DMS153 treated with DMSO at 0.1 percent for 48 hours (cell line): Measurements from ENCODE around the gene APOL2.
"Not testable (repeated sequence)": the region's sequence is repeated elsewhere in the genome, so short reads cannot be mapped to it uniquely, and the experiment has no call there.

Experiments used
- DNase-seq: peaks from one replicate; lab custom pipeline; 2025; ENCODE audit not compliant: unreplicated experiment; lab: John Stamatoyannopoulos, UW

The APOL2 gene

GRCh38 chr22:36244522-36245391, 5.4 kb upstream of the APOL2 start:
- DNase-seq, result no peak

DNA sequence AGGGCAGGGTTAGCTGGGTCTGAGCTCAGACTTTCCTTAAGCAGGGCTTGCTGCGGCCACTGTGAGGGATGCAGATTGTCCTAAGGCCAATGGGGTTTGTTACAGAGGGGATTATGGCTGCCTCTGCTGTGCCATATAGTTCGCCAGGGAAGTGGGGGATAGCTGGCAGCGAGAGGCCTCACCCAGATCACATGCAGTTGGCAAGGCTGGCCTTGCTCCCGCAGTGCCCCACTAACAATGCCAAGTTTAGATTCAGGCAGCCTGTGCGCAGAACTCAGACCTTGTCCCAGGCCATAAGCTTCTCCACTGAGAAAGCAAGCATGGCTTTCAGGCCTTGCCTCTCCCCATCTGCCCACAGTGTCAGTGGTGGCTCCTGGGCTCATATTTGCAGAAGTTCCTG, 4.7 kb upstream of the APOL2 start:
- DNase-seq, result no peak

DNA sequence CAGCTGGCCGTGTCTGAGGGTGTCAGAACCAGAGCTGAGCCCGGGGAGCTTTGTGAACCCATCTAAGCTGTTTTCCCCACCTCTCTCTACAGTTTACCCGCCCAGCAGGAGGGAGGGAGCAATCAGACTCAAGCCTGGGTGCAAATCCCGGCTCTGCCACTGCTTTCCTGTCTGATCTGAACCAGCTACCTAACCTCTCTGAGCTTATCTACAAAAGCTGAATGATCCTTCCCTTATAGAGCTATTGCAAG, 252 bp downstream of the APOL2 start:
- DNase-seq, result no peak

DNA sequence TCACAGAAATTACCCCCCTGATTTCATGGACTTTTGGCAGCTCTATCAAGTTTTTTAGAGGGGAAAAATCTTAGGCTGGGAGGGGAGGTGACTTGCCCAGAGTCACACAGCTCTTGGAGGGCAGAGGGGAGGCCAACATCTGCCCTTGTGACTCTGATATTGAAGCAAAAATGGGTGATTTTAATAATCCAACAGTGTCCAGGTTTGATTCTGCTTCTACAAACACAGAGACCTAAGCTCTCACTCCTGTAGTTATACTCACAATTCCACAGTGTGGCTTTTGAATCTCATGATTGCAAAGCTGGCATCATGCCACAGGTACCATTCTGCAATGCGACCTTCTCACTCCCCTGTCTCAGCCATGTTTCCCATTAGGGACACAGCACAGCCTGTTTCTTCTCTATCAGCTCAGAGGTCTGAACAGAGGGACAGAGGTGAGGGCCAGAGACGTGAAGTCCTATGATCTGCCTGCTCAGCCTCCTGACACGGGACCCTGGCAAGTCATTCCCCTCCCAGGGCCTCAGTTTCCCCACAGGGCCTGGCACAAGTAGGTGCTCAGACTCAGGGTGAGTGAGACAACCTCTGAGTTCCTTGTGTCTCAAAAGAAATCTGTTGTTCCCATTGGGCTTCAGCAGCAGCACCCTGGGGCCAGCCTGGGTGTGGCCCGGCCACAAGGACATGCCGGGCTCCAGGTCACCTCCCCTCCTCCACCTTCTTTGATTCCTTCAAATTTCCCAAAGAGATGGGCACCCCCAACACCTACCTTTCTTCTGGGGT, 766 bp downstream of the APOL2 start:
- no peak for DNase-seq

DNA sequence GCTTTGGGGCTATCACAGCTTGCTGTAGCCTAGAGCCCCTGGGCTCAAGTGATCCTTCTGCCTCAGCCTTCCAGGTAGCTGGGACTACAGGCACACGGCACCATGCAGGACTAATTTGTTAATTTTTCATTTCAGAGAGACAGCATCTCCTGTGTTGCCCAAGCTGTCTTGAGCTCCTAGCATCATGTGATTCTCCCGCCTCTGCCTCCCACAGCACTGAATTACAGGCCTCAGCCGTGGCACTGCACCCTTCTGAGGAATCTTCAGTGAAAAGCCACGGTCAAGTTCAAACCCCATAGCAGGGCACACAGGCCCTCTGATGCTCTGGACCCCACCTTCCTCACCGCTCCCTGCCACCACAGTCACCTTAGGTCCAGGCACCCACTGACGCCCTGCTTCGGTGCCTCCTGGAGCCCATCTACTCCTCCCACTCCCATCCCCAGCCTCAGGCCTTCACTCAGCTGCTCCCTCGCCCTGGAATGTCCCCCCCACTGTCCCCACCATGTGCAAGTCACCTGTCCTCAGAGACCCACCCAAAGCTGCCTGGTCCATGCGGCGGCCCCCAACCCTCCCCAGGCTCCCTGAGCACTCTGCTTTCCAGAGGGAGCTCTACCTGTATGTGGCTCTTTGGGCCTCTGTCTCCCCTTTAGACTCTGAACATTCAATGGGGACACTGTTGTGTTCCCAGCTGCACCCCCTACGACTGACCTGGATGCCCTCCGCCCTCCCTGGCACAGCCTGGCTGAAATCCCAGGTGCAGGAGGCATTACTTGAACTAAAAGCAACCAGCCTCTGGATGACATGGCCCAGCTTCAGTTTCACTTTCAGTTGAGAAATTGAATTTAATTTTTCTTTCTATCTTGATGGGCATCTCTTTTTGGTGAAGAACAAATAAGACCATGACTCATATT, 1.6 kb downstream of the APOL2 start:
- DNase-seq, result no peak

DNA sequence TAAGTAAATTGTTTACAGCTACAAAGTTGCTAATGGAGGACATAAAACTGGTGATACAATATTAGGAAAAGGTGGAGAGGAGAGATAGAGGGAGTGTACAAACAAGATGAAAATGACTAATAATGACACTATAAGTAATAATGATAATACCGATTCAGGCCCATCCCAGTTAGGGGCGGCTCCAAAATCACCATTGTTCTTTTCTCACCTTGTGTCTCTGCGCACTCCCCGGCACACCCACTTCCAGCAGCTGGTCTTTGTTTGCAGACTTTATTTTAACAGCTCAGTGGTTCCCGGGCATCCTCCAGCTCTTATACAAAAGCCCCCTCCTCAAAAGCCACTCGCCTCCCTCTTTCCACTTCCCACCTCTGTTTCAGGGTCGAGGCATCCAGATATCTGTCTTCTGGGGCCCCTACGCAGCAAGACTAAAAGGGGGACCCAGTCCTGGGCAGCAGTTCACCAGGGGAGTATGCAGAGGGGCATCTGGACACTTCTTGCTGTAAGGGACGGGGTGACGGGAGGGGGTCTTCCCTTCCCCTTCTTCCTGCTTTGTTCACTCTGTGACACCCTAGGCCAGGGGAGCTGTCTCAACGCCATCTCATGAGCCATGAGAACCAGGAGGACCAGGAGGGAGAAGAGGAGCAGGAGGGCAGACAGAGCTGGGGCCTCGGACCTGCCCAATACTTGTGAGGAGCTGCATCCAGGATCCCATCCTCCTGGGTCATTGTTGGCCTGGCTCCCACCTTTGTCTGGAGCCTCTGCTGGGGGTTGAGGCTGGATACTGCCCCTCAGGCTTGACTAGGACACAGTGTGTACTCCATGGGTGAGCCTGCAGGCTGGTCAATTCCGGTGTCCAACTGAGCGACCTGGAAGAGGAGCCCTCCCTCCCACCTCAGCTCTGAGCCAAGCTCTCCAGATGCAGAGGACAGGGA, 2.7 kb downstream of the APOL2 start:
- no peak for DNase-seq

- DNase-seq, result no peak
Measured at GRCh38 chr22:36235585-36235984, 3.7 kb downstream of the APOL2 start.

GRCh38 chr22:36234919-36235318, 4.4 kb downstream of the APOL2 start:
- no peak for DNase-seq

- DNase-seq, result no peak
Measured at GRCh38 chr22:36234213-36234612, 5.1 kb downstream of the APOL2 start.

GRCh38 chr22:36233796-36234195, 5.5 kb downstream of the APOL2 start:
- DNase-seq, result no peak

GRCh38 chr22:36232715-36233401, 6.5 kb downstream of the APOL2 start:
- no peak for DNase-seq

DNA sequence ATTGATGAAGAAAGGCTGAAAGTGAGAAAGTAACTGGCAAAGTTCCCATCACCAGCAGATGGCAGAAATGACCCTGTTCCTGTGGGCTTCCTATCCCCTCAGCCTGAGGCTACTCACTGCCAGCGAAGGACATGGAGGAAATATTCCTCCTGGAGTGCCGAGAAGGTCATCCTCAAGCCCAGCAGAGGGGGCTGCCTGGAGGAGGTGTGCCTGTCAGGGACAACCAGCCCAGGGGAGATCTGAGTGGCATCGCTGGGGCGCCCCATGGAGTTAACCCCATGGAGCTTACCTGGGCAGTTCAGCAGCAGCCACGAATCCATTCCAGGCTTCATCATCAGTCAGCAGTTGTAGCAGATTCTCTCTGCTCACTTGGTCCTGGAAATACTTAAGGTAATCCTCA, 8.3 kb downstream of the APOL2 start:
- not testable (repeated sequence) for DNase-seq

DNA sequence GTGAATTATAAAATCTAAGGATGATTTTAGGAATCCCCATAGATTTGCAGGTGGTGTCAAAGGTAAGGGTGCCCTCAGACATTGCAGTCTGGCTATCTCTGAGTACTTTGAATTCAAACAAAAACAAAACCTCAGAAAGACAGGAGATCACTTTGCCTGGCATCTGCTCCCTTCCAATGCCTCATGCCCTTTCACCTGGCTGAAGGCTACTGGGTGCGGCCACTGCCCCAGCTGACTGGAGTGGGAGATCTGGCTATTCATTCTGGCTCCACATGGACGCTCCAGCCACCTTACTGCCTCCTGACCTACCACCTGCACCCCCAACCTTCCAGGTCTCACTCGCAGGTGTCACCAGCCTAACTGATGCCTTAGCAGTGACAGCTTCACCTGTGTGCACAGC, 9.7 kb downstream of the APOL2 start:
- not testable (repeated sequence) for DNase-seq

DNA sequence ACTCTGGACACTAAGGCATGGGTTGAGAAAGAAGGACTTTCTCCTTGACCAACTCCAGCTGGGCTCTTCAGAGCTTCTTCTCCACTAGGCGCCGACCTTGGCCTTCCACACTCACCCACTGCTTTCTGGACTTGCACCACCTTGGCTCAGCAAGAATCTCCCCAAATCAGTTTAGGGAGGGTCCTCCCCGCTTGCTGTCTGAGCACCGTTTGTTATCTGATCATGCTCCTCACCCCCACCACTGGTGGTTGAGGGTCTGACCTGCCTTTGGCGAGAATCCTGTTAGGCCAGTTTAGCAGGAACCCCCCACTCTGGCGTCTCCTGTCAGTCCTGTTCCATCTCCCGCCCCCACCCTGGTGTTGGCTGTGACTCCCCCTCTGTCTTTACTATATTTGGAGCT, 10.4 kb downstream of the APOL2 start:
- no peak for DNase-seq

GRCh38 chr22:36228369-36228768, 11.0 kb downstream of the APOL2 start:
- DNase-seq, result not testable (repeated sequence)

GRCh38 chr22:36227806-36228205, 11.5 kb downstream of the APOL2 start:
- no peak for DNase-seq

GRCh38 chr22:36227396-36227795, 11.9 kb downstream of the APOL2 start:
- no peak for DNase-seq

- DNase-seq, result no peak
Measured at GRCh38 chr22:36226189-36226588, 13.1 kb downstream of the APOL2 start.

- no peak for DNase-seq
Measured at GRCh38 chr22:36225333-36225922, 13.9 kb downstream of the APOL2 start.
